ENCODE results near the gene NES.

The NES gene

DNA sequence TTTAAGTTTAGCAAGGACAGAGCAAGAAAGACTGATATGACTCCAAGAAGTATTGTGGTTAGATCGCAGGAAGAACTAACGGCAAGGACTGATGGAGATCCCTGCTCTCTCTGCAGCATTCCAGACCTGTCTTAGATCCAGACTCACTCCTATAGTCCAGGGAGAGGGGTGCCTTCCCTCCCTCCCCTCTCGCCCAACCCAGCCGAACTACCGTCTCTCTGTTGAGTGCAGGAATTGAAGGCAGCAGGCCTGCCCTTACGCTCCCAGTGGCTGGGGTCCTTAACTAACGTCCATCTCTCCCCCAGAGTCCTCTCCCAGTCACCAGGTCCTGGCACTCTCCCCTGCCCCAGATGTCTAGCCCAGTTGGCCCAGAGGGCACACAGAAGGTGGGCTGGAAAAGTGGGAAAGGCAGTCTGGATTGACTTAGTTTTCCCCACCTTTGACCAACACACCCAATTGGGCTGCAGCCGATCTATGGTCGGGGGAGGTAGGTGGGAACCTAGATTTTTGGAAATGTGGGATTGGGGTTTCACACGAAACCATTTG, 27.0 kb upstream of the NES start:
- DNase-seq = no peak

- DNase-seq = no peak
Measured at GRCh38 chr1:156703741-156704140, 26.5 kb upstream of the NES start.

DNA sequence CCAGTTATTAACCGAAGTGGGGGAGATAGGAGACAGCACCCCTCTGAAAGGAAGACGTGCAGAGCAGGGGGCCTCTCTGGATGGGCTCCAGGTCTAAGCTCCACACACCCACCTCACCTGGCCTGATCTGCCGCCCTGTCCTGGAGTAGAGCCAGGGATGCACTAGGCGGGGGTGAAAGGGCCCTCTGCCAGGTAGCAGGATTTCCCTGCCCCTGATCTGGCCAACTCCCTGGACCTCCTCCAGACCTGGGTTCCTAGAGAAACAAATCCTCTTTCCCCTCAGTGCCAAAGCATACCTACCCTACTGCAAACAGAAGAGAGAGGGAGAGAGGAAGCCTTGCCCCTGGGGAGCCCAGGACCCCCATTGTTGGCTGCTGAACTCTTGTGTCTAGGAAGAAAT, 26.1 kb upstream of the NES start:
- DNase-seq = no peak

- no peak for DNase-seq
Measured at GRCh38 chr1:156700736-156701531, 23.7 kb upstream of the NES start.

DNA sequence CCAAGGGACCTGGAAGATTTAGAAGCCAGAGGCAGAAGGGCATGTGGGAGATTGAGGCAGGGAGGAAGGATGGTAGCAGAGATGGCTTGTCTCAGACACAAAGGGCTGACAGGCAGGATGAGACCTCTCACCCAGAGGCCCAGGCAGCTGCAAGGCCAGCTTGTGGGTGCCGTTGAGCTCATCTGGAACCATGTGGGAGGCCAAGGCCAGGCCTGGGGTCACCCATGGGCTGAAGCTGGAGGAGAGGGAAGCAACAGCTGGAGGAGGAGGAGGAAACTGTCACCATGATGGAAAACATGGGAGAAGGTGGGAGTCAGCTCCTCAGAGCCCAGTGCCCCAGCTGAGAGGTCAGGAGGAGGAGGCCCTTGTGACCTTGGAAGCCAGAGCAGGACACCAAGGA, 21.8 kb upstream of the NES start:
- DNase-seq = no peak

DNA sequence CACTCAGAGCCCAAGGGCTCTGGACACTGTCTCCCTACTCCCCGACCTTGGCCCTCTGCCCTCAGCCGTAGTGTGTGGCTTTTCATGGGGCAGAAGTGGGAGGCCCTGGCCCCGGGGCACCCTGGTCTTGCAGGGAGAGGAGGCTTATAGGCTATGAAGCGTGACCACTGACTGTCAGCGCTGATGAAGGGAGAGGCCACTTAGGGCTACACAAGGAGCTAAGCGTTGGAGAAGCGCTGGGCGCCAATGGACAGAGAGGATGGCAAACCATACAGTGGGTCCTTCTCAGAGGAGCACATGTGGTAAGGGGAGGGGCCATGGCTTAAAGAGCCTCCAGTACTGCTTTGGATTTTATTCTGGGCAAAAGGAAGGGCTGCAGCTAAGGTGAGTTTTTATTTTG, 20.3 kb upstream of the NES start:
- DNase-seq = no peak

- DNase-seq = no peak
Measured at GRCh38 chr1:156696755-156697154, 19.5 kb upstream of the NES start.

GRCh38 chr1:156694690-156694962, 17.4 kb upstream of the NES start:
- no peak for DNase-seq

DNA sequence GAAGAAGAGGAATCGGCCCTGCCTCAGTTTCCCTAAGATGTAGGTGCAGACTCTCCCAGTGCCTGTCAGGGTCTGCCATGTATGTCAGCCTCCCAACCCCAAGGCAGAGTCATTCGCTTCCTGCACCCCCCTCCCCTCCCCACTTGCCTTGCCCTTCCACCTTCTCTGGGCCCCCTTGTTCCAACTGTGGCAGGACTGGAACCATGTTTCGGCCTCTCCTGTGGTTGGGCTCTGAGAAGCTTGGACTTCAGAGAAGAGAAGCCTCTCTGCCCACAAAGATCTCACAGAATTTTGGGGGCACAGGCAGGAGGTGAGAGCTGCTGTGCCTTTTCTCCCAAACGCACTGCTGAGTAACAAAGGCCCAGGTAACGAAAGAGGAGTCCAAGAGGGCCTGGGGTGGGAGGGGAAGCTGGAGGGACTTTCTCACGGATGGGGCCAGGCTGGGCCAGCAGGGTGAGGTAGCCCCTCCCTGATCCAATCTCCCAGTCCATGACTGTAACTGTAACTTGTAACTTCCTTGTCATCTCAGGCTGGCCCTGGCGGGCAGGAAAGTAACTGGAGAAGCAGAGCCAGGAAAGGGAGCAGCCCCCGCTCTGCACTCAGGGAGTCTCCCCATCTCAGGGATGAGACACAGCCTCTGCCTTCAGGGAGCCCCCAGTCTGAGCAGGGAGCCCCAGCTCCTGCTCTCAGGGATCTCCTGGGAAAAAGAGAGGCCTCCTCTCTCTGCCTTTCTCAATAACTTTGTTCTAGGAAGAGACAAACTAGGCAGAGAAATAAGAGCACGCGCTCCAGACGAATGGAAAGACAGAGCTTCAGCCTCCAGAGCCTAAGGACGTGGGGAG, 16.9 kb upstream of the NES start:
- DNase-seq = no peak

DNA sequence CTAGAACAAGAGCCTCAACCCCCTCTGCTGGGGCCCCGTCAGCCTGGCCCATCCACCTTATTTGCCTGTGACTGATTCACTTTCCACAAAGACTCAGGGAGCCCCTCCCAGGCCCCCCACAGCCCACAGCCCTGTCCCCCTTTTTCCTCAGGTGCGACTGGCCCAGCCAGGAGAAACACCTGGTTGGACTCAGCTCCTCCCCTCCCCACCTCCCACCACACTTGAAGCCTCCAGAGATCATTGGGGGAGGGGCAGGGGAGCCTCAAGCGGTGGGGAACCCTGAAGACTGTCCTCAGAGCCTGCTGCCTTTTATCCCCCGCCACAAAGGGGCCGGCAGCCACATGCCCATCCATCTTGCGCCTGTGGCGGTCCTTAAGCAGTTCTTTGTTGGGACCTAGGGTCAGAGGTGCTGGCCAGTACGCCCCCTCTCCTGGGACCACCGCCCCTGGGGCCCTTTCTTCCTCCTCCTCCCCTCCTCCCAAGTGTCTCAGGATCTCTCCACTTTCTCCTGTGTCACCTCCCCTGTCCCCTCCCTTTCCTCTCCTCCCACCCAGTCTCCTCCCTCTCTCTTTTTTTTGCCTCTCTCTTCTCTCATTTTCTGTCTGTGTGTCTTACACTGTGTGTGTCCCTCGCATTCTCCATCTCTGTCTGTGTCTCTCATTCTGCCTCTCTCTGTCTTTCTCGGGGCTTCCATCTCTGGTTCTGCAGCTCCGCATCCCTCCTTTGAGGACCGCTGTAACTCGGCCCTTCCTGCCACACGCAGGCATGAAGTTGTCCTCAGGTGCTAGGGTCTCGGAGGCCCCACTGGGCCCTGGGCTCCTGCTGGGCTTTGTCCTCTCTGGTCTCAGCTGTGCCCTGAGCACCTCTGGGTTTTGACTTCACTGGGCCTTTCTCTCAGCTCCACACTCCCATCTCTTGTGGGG, 16.0 kb upstream of the NES start:
- DNase-seq = no peak

DNA sequence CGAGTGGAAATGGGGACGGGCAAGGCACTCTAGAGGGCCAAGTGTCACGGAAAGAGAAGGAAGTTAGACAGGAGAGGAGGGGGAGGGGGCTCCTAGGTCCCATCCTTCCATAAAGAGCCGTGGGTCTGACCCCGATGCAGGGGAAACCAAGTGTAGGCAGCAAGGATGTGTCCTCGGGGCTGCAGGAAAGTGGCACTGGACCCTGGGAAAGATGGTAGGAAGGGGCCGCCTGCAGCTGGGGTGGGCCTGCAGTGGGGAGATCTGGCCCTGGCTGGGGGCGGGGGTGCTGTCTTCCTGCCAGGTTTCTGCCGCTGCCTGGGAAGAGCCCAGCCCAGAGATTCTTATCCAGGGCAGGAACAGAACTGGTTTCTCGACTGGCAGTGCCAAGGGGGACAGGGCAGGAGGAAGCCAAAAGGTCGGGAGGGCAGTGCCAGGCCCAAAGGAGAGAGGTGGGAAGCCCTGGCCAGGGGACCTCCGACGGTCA, 15.3 kb upstream of the NES start:
- DNase-seq = no peak

- no peak for DNase-seq
Measured at GRCh38 chr1:156691665-156692440, 14.6 kb upstream of the NES start.

GRCh38 chr1:156691191-156691590, 14.0 kb upstream of the NES start:
- DNase-seq = no peak

- no peak for DNase-seq
Measured at GRCh38 chr1:156690675-156691036, 13.4 kb upstream of the NES start.

- DNase-seq = no peak
Measured at GRCh38 chr1:156689953-156690674, 12.9 kb upstream of the NES start.

DNA sequence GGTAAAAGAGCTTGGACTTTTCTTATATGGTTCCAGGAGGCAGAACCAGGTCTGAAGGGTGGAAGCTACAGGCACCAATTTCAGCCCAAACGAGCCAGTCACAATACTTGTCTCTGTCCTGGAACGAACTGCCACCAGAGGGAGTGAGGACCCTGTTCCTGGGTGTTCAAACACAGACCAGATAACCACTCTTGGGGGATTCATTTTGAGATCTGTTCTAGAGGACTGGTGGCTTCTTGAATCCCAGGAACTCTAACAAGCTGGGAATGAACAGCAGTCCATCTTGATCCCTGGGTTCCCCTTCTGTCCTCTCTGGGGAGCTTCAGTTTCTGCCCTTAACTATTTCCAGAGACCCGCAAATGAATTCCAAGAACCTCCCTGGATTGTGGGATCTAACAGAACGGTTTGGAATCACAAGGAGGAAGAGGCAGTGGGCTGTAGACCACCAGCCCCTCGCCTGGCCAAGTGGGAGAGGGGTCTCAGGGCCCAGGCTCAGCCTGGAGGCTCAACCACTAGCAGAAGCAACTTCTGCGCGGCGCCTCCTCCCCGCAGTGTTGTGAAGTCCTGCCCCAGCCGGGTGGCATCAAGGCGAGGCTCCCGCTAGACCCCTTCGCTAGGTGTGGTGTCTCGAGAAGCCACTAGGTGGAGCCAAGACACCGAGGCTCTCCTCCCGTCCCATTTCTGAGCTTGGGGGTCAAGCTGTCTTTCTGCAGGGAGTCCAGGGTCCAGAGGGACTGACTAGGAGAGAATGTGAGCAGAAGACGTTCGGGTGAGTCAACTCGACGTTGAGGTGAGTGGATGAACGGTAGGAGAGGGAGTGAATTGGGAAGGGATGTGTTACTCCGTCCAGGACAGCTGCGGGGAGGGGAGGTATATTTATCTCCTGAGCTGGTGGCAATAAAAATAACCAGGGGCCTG, 12.1 kb upstream of the NES start:
- DNase-seq = no peak

GRCh38 chr1:156684227-156684782, 7.1 kb upstream of the NES start:
- no peak for DNase-seq

DNA sequence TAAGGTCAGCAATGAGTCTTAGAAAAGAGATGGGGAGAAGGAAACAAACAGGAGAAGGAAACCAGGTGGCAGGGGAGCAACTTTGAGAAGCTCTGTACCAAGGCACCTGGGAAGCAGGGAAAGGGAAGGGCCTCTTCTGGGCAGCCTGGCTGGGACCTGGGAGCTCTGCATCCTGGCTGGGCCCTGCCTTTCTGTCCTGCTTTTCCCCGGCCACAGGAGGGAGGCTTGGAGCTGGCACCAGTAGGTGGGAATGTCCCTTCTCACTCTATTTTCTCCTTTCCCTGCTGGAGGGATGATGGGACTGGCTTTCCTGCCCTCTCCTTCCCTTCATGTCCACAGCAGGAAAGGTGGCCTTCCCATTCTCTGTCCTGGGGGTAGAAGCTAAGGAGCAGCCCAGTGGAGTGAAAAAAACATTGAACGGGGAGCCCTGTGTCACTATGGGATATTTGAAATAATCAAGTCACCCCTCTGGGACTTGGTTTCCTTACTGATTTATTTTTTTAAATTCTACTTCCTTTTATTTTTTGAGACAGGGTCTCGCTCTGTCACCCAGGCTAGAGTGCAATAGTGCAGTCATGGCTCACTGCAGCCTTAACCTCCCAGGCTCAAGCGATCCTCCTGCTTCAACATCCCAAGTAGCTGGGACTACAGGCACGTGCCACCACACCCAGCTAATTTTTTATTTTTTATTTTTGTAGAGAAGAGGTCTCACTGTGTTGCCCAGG, 5.1 kb upstream of the NES start:
- no peak for DNase-seq

GRCh38 chr1:156681196-156681960, 4.2 kb upstream of the NES start:
- no peak for DNase-seq

Data from SIG-M5 (cell line).